A549 (cell line): ENCODE measurements around the gene TTYH2.

Experiments
- CEBPB ChIP-seq, 2 experiments: fragments of >200 bp in 1 of 2; sonication (Bioruptor Twin) in 1 of 2; formaldehyde crosslinking in 1 of 2; IDR thresholded peaks; 2 replicates each; pipeline ENCODE4 v1.6.1; 2012 to 2016
- CHD2 ChIP-seq: fragments of 150-350 bp; IDR thresholded peaks from 2 replicates; pipeline ENCODE4 v1.6.1; 2014; ENCODE audit warnings: low read length; ENCODE audit not compliant: partially characterized antibody
- CTCF ChIP-seq: fragments of >200 bp; sonication (Bioruptor Twin); formaldehyde crosslinking; IDR thresholded peaks from 3 replicates; pipeline ENCODE4 v1.5.1; 2016
- EP300 ChIP-seq, 2 experiments: fragments of >200 bp; sonication (Bioruptor Twin); formaldehyde crosslinking; IDR thresholded peaks; 2 replicates in 1 of 2; 3 replicates in 1 of 2; pipeline ENCODE4 v1.6.1; 2016 to 2017
- MAX ChIP-seq: IDR thresholded peaks from 2 replicates; pipeline ENCODE4 v1.6.1; 2012
- NFE2L2 ChIP-seq: fragments of 150-350 bp; conservative IDR thresholded peaks from 2 replicates; pipeline ENCODE4 v1.6.1; 2014; ENCODE audit warnings: low read length
- POLR2A ChIP-seq: IDR thresholded peaks from 2 replicates; pipeline ENCODE4 v1.6.1; 2012; ENCODE audit warnings: mild to moderate bottlenecking, low read length
- REST ChIP-seq: fragments of 200-600 bp; sonication (generic); IDR thresholded peaks from 2 replicates; pipeline ENCODE4 v1.6.1; 2016; ENCODE audit warnings: antibody characterized with exemption, mild to moderate bottlenecking, moderate library complexity

GRCh38 chr17:74214484-74215341, 1.3 kb downstream of the TTYH2 start:
- TF ChIP-seq EP300 (IDR thresholded peaks at IDR 0.05): no peak
- TF ChIP-seq POLR2A: no peak
- TF ChIP-seq NFE2L2: no peak
- no peak for TF ChIP-seq CHD2
- no peak for TF ChIP-seq CTCF
- no peak for TF ChIP-seq CEBPB (IDR thresholded peaks at IDR 0.05)
- TF ChIP-seq MAX: no peak
- no peak for TF ChIP-seq REST
